ENCODE data around the gene CAMK4. TPM values are rescaled to one million over a fixed set of nuclear protein-coding genes. Genes with fewer than 3 reads are reported as not detected.

Gene CAMK4
- total and polyA plus RNA-seq, 2 of the 8 experiments (the other 6 are each of a cell fraction or from before 2014, with no cell fraction given): 1.8 to 8.3 TPM

- no peak for TF ChIP-seq CHD7 (IDR thresholded peaks at IDR 0.05; ENCODE audit: insufficient replicate concordance, low read length)
- no peak for TF ChIP-seq SRF (IDR thresholded peaks at IDR 0.05; ENCODE audit: low read depth, low read length)
Measured at GRCh38 chr5:111453295-111453694, 229.1 kb downstream of the CAMK4 start (continued).

Measured in H1 (cell line).